Trophoblast cell (in vitro differentiated cells and primary cell): ENCODE measurements around the gene ZC3H18.

Experiments
- DNase-seq, 2 donors: peaks; one replicate each; pipeline ENCODE4 v3.0.0-alpha.2; 2016
- H2AFZ ChIP-seq: 2 replicates; pipeline ENCODE4 v1.6.1; 2013; ENCODE audit warnings: low read length, moderate library complexity, mild to moderate bottlenecking; ENCODE audit not compliant: insufficient read depth, poor library complexity
- H2AK5ac ChIP-seq: 2 replicates; pipeline ENCODE4 v1.6.1; 2013; ENCODE audit warnings: mild to moderate bottlenecking, low read length
- H2BK120ac ChIP-seq: 2 replicates; pipeline ENCODE4 v1.6.1; 2013; ENCODE audit warnings: low read length, mild to moderate bottlenecking, moderate library complexity; ENCODE audit not compliant: insufficient read depth, poor library complexity
- H2BK12ac ChIP-seq: 2 replicates; pipeline ENCODE4 v1.6.1; 2013; ENCODE audit warnings: mild to moderate bottlenecking, low read length, moderate library complexity
- H2BK5ac ChIP-seq: 2 replicates; pipeline ENCODE4 v1.6.1; 2013; ENCODE audit warnings: low read length, low read depth, moderate library complexity, mild to moderate bottlenecking; ENCODE audit not compliant: poor library complexity
- H3K14ac ChIP-seq: 2 replicates; pipeline ENCODE4 v1.6.1; 2013; ENCODE audit warnings: mild to moderate bottlenecking, low read length
- H3K18ac ChIP-seq: 2 replicates; pipeline ENCODE4 v1.6.1; 2013; ENCODE audit warnings: mild to moderate bottlenecking, low read length
- H3K23ac ChIP-seq: 2 replicates; pipeline ENCODE4 v1.6.1; 2013; ENCODE audit warnings: low read length
- H3K27ac ChIP-seq: 2 replicates; pipeline ENCODE4 v1.5.1; 2013; ENCODE audit warnings: low read depth, mild to moderate bottlenecking, inconsistent platforms, low read length, moderate library complexity
- H3K27me3 ChIP-seq: 2 replicates; pipeline ENCODE4 v1.6.1; 2013; ENCODE audit warnings: inconsistent platforms, mild to moderate bottlenecking, low read length, moderate library complexity; ENCODE audit not compliant: insufficient read depth
- H3K36me3 ChIP-seq, 2 experiments: 1 replicate in 1 of 2; 2 replicates in 1 of 2; pipeline ENCODE4 v1.6.1; 2013; ENCODE audit warnings: low read length in 2 of 2, mild to moderate bottlenecking in 2 of 2, moderate library complexity in 1 of 2; ENCODE audit not compliant: insufficient read depth in 2 of 2, control insufficient read depth in 1 of 2
- H3K4ac ChIP-seq: 2 replicates; pipeline ENCODE4 v1.6.1; 2013; ENCODE audit warnings: low read depth, mild to moderate bottlenecking, low read length, moderate library complexity
- H3K4me1 ChIP-seq, 2 experiments: 1 replicate in 1 of 2; 2 replicates in 1 of 2; pipeline ENCODE4 v1.6.1; 2013; ENCODE audit warnings: low read length in 2 of 2, mild to moderate bottlenecking in 2 of 2, moderate library complexity in 1 of 2; ENCODE audit not compliant: insufficient read depth in 2 of 2, control insufficient read depth in 1 of 2
- H3K4me2 ChIP-seq: 2 replicates; pipeline ENCODE4 v1.6.1; 2013; ENCODE audit warnings: inconsistent platforms, mild to moderate bottlenecking, low read length, moderate library complexity
- H3K4me3 ChIP-seq: 2 replicates; pipeline ENCODE4 v1.5.1; 2013; ENCODE audit warnings: mild to moderate bottlenecking, low read depth, low read length, inconsistent platforms
- H3K79me1 ChIP-seq: one replicate; pipeline ENCODE4 v1.6.1; 2013; ENCODE audit warnings: low read length
- H3K79me2 ChIP-seq: 2 replicates; pipeline ENCODE4 v1.6.1; 2013; ENCODE audit warnings: low read length, mild to moderate bottlenecking; ENCODE audit not compliant: control insufficient read depth, insufficient read depth, poor library complexity
- H3K9ac ChIP-seq: 2 replicates; pipeline ENCODE4 v1.6.1; 2013; ENCODE audit warnings: mild to moderate bottlenecking, low read length
- H3K9me3 ChIP-seq: 2 replicates; pipeline ENCODE4 v1.6.1; 2013; ENCODE audit warnings: low read depth, mild to moderate bottlenecking, control low read depth, inconsistent platforms, low read length; ENCODE audit not compliant: insufficient read depth
- H4K12ac ChIP-seq: 2 replicates; pipeline ENCODE4 v1.6.1; 2013; ENCODE audit warnings: low read depth, mild to moderate bottlenecking, low read length, moderate library complexity
- H4K8ac ChIP-seq: 2 replicates; pipeline ENCODE4 v1.6.1; 2013; ENCODE audit warnings: low read depth, mild to moderate bottlenecking, low read length, moderate library complexity
- H4K91ac ChIP-seq: one replicate; pipeline ENCODE4 v1.6.1; 2013; ENCODE audit warnings: low read depth, mild to moderate bottlenecking, low read length, moderate library complexity
- WGBS: extraction: QIAGEN DNeasy Blood & Tissue Kit; methylation state at CpG from one replicate; pipeline ENCODE4 v1.1.7; 2013; ENCODE audit warnings: missing lambda C conversion rate; ENCODE audit not compliant: insufficient read length, insufficient coverage; ENCODE audit errors: extremely low coverage; 5-methylcytosine and 5-hydroxymethylcytosine counted together

ZC3H18 gene

GRCh38 chr16:88550246-88550661 is 19.9 kb upstream of the ZC3H18 start:
- no CpG with 5 or more reads among the region's 16 CpGs for WGBS

GRCh38 chr16:88552166-88552565 is 18.0 kb upstream of the ZC3H18 start:
- Histone ChIP-seq H4K12ac (no peak overlapping the region), H2BK12ac (no peak overlapping the region), H3K4ac (no peak overlapping the region), H3K4me3 (no peak overlapping the region), H3K4me2 (no peak overlapping the region), H3K27me3 (peaks cover 7% of the 10 kb centered on the region), H4K8ac (no peak overlapping the region), H3K79me2 (no peaks in the 10 kb centered on the region), H3K14ac (no peak overlapping the region), H3K9me3 (no peaks in the 10 kb centered on the region), H4K91ac (no peak overlapping the region), H3K9ac (no peak overlapping the region), H3K27ac (no peak overlapping the region), H3K4me1 (peaks cover 0 to 2% of the 10 kb centered on the region in 2 experiments), H3K36me3 (no peaks in the 10 kb centered on the region), H2BK5ac (no peak overlapping the region), H3K79me1 (no peaks in the 10 kb centered on the region), H2BK120ac (no peak overlapping the region), H2AFZ (no peak overlapping the region), H3K23ac (no peak overlapping the region), H2AK5ac (no peak overlapping the region), H3K18ac (no peak overlapping the region)
- no peak for DNase-seq
- WGBS: no CpG with 5 or more reads among the region's 10 CpGs

More at GRCh38 chr16:88550246-88550661, 19.9 kb upstream of the ZC3H18 start:
- Histone ChIP-seq H2AK5ac (no peak overlapping the region), H3K4me2 (no peak overlapping the region), H3K79me2 (no peaks in the 10 kb centered on the region), H3K79me1 (no peaks in the 10 kb centered on the region), H3K18ac (no peak overlapping the region), H4K12ac (no peak overlapping the region), H3K4me3 (no peak overlapping the region), H3K36me3 (no peaks in the 10 kb centered on the region), H4K91ac (no peak overlapping the region), H3K27ac (no peak overlapping the region), H2BK12ac (no peak overlapping the region), H2AFZ (no peak overlapping the region), H4K8ac (no peak overlapping the region), H3K9me3 (peaks cover 5% of the 10 kb centered on the region), H2BK120ac (no peak overlapping the region), H2BK5ac (no peak overlapping the region), H3K9ac (no peak overlapping the region), H3K27me3 (peaks cover 16% of the 10 kb centered on the region), H3K4ac (no peak overlapping the region), H3K4me1 (peaks cover 0 to 2% of the 10 kb centered on the region in 2 experiments), H3K23ac (no peak overlapping the region), H3K14ac (no peak overlapping the region)
- DNase-seq: no peak

GRCh38 chr16:88552815-88553214 is 17.4 kb upstream of the ZC3H18 start:
- H3K9ac ChIP-seq: no peak overlapping the region
- H3K4me1 ChIP-seq: peaks cover 0 to 2% of the 10 kb centered on the region in 2 experiments
- no peak for DNase-seq
- H2AFZ ChIP-seq: no peak overlapping the region
- H3K79me2 ChIP-seq: no peaks in the 10 kb centered on the region
- H3K4me2 ChIP-seq: no peak overlapping the region
- no peak overlapping the region for H3K4ac ChIP-seq
- no peak overlapping the region for H2BK5ac ChIP-seq
- no CpG with 5 or more reads among the region's 13 CpGs for WGBS
- no peak overlapping the region for H4K12ac ChIP-seq
- no peak overlapping the region for H3K18ac ChIP-seq
- no peak overlapping the region for H4K8ac ChIP-seq
- peaks cover 3% of the 10 kb centered on the region for H3K9me3 ChIP-seq
- H3K27ac ChIP-seq: no peak overlapping the region
- no peak overlapping the region for H4K91ac ChIP-seq
- no peak overlapping the region for H2BK120ac ChIP-seq
- H2AK5ac ChIP-seq: no peak overlapping the region
- H3K27me3 ChIP-seq: peaks cover 6% of the 10 kb centered on the region
- no peaks in the 10 kb centered on the region for H3K36me3 ChIP-seq
- no peak overlapping the region for H3K14ac ChIP-seq
- no peak overlapping the region for H3K4me3 ChIP-seq
- H3K23ac ChIP-seq: no peak overlapping the region
- no peak overlapping the region for H2BK12ac ChIP-seq
- no peaks in the 10 kb centered on the region for H3K79me1 ChIP-seq

GRCh38 chr16:88553739-88554138 is 16.5 kb upstream of the ZC3H18 start:
- Histone ChIP-seq H3K4me2 (no peak overlapping the region), H3K27ac (no peak overlapping the region), H2BK120ac (no peak overlapping the region), H3K4ac (no peak overlapping the region), H3K4me3 (no peak overlapping the region), H2AK5ac (no peak overlapping the region), H4K8ac (no peak overlapping the region), H3K79me2 (no peaks in the 10 kb centered on the region), H3K79me1 (no peaks in the 10 kb centered on the region), H3K14ac (no peak overlapping the region), H2AFZ (no peak overlapping the region), H3K23ac (no peak overlapping the region), H4K12ac (no peak overlapping the region), H2BK12ac (no peak overlapping the region), H3K9me3 (peaks cover 3% of the 10 kb centered on the region), H3K4me1 (peaks cover 0 to 2% of the 10 kb centered on the region in 2 experiments), H2BK5ac (no peak overlapping the region), H4K91ac (no peak overlapping the region), H3K36me3 (no peaks in the 10 kb centered on the region), H3K27me3 (no peaks in the 10 kb centered on the region), H3K9ac (no peak overlapping the region), H3K18ac (no peak overlapping the region)
- DNase-seq: no peak
- WGBS: no CpG with 5 or more reads among the region's 16 CpGs
